ENCODE data around the gene TSSK6.

Gene TSSK6

GRCh38 chr19:19535311-19536191 lies 20.2 kb upstream of the TSSK6 start:
- Histone ChIP-seq H3K27me3 (replicated peaks in 2 of 5; ENCODE audit: control insufficient read depth in 4 of 5, insufficient read depth in 5 of 5, low read length in 4 of 5) (peaks cover 0 to 37% (median 16%) of the 10 kb centered on the region in 5 experiments), H3K36me3 (ENCODE audit: control insufficient read depth in 4 of 4, insufficient read depth in 4 of 4, low read length in 3 of 4) (no peaks in the 10 kb centered on the region), H3K4me3 (ENCODE audit: control insufficient read depth in 1 of 7, extremely low read depth in 1 of 7, insufficient read depth in 4 of 7, low read depth in 2 of 7, low read length in 6 of 7) (no peak overlapping the region), H3K27ac (ENCODE audit: insufficient read depth in 1 of 2, low read depth in 1 of 2, low read length in 2 of 2, poor library complexity in 1 of 2, severe bottlenecking in 2 of 2) (no peak overlapping the region), H3K4me1 (ENCODE audit: control extremely low read depth in 1 of 4, control insufficient read depth in 4 of 4, insufficient read depth in 4 of 4, low read length in 3 of 4) (peaks cover 0 to 27% (median 20%) of the 10 kb centered on the region in 4 experiments), H3K9me3 (ENCODE audit: control extremely low read depth in 1 of 5, control insufficient read depth in 4 of 5, insufficient read depth in 2 of 5, low read depth in 1 of 5, low read length in 4 of 5) (no peaks in the 10 kb centered on the region)
- DNase-seq, result no peak
- WGBS (ENCODE audit: insufficient coverage), result 96% methylated on average over 27 of the region's 34 CpGs
- ChIA-PET CTCF (interaction anchor here (0.6 to 2.7 kb wide), 3 partner anchors 18 to 108 kb away, joined by 3 to 13 read pairs (median 4); partner anchors contain the start of gene GMIP), POLR2A (no interaction called here)

- Histone ChIP-seq H3K4me3 (ENCODE audit: control insufficient read depth in 1 of 7, extremely low read depth in 1 of 7, insufficient read depth in 4 of 7, low read depth in 2 of 7, low read length in 6 of 7) (no peak overlapping the region), H3K27ac (ENCODE audit: insufficient read depth in 1 of 2, low read depth in 1 of 2, low read length in 2 of 2, poor library complexity in 1 of 2, severe bottlenecking in 2 of 2) (no peak overlapping the region), H3K9me3 (ENCODE audit: control extremely low read depth in 1 of 5, control insufficient read depth in 4 of 5, insufficient read depth in 2 of 5, low read depth in 1 of 5, low read length in 4 of 5) (no peaks in the 10 kb centered on the region), H3K4me1 (ENCODE audit: control extremely low read depth in 1 of 4, control insufficient read depth in 4 of 4, insufficient read depth in 4 of 4, low read length in 3 of 4) (peaks cover 0 to 20% (median 13%) of the 10 kb centered on the region in 4 experiments), H3K36me3 (ENCODE audit: control insufficient read depth in 4 of 4, insufficient read depth in 4 of 4, low read length in 3 of 4) (peaks cover 0 to 4% (median 1%) of the 10 kb centered on the region in 4 experiments), H3K27me3 (replicated peaks in 2 of 5; ENCODE audit: control insufficient read depth in 4 of 5, insufficient read depth in 5 of 5, low read length in 4 of 5) (peaks cover 0 to 30% (median 16%) of the 10 kb centered on the region in 5 experiments)
- ChIA-PET POLR2A (no interaction called here), CTCF (interaction anchor here (0.6 to 2.7 kb wide), 3 partner anchors 19 to 109 kb away, joined by 3 to 13 read pairs (median 4); partner anchors contain the start of gene GMIP)
- DNase-seq, result no peak
- WGBS (ENCODE audit: insufficient coverage), result 94% methylated on average over 26 of the region's 27 CpGs
Measured at GRCh38 chr19:19534556-19535265, 19.4 kb upstream of the TSSK6 start.

- peaks cover 0 to 12% (median 6%) of the 10 kb centered on the region in 4 experiments for H3K36me3 ChIP-seq (ENCODE audit: control insufficient read depth in 4 of 4, insufficient read depth in 4 of 4, low read length in 3 of 4)
- peaks cover 0 to 19% (median 11%) of the 10 kb centered on the region in 4 experiments for H3K4me1 ChIP-seq (ENCODE audit: control extremely low read depth in 1 of 4, control insufficient read depth in 4 of 4, insufficient read depth in 4 of 4, low read length in 3 of 4)
- DNase-seq, result no peak
- POLR2A ChIA-PET, result no interaction called here
- H3K27ac ChIP-seq (ENCODE audit: insufficient read depth in 1 of 2, low read depth in 1 of 2, low read length in 2 of 2, poor library complexity in 1 of 2, severe bottlenecking in 2 of 2), result no peak overlapping the region
- H3K27me3 ChIP-seq (replicated peaks in 2 of 5; ENCODE audit: control insufficient read depth in 4 of 5, insufficient read depth in 5 of 5, low read length in 4 of 5), result peaks cover 0 to 21% (median 11%) of the 10 kb centered on the region in 5 experiments
- no peak overlapping the region for H3K4me3 ChIP-seq (ENCODE audit: control insufficient read depth in 1 of 7, extremely low read depth in 1 of 7, insufficient read depth in 4 of 7, low read depth in 2 of 7, low read length in 6 of 7)
- CTCF ChIA-PET, result interaction anchor here (3.1 to 3.2 kb wide), 2 partner anchors 12 to 20 kb away, joined by 11 to 29 read pairs; no protein-coding TSS in a partner anchor
- no peaks in the 10 kb centered on the region for H3K9me3 ChIP-seq (ENCODE audit: control extremely low read depth in 1 of 5, control insufficient read depth in 4 of 5, insufficient read depth in 2 of 5, low read depth in 1 of 5, low read length in 4 of 5)
- WGBS (ENCODE audit: insufficient coverage), result 98% methylated on average over 6 of the region's 6 CpGs
Measured at GRCh38 chr19:19533841-19534240, 18.5 kb upstream of the TSSK6 start.

- Histone ChIP-seq H3K27me3 (replicated peaks in 2 of 5; ENCODE audit: control insufficient read depth in 4 of 5, insufficient read depth in 5 of 5, low read length in 4 of 5) (peaks cover 0 to 13% (median 6%) of the 10 kb centered on the region in 5 experiments), H3K36me3 (ENCODE audit: control insufficient read depth in 4 of 4, insufficient read depth in 4 of 4, low read length in 3 of 4) (peaks cover 0 to 19% (median 10%) of the 10 kb centered on the region in 4 experiments), H3K4me3 (ENCODE audit: control insufficient read depth in 1 of 7, extremely low read depth in 1 of 7, insufficient read depth in 4 of 7, low read depth in 2 of 7, low read length in 6 of 7) (no peak overlapping the region), H3K4me1 (ENCODE audit: control extremely low read depth in 1 of 4, control insufficient read depth in 4 of 4, insufficient read depth in 4 of 4, low read length in 3 of 4) (peaks cover 0 to 11% (median 3%) of the 10 kb centered on the region in 4 experiments), H3K27ac (ENCODE audit: insufficient read depth in 1 of 2, low read depth in 1 of 2, low read length in 2 of 2, poor library complexity in 1 of 2, severe bottlenecking in 2 of 2) (no peak overlapping the region), H3K9me3 (ENCODE audit: control extremely low read depth in 1 of 5, control insufficient read depth in 4 of 5, insufficient read depth in 2 of 5, low read depth in 1 of 5, low read length in 4 of 5) (no peaks in the 10 kb centered on the region)
- ChIA-PET POLR2A (interaction anchor here (1.5 kb wide), 1 partner anchor 111 kb away, joined by 6 read pairs; the partner anchor contains the start of gene GMIP), CTCF (interaction anchor here (0.7 to 3.4 kb wide), 20 partner anchors 8 to 430 kb away, joined by 3 to 29 read pairs (median 5); partner anchors contain the start of gene GMIP)
- 84% methylated on average over 9 of the region's 14 CpGs for WGBS (ENCODE audit: insufficient coverage)
- no peak for DNase-seq
Measured at GRCh38 chr19:19532806-19533701, 17.7 kb upstream of the TSSK6 start.

- peak; percentile 57 to 76 (median 71) for DNase-seq
- Histone ChIP-seq H3K4me1 (ENCODE audit: control extremely low read depth in 1 of 4, control insufficient read depth in 4 of 4, insufficient read depth in 4 of 4, low read length in 3 of 4) (peaks cover 0 to 6% (median 2%) of the 10 kb centered on the region in 4 experiments), H3K27ac (ENCODE audit: insufficient read depth in 1 of 2, low read depth in 1 of 2, low read length in 2 of 2, poor library complexity in 1 of 2, severe bottlenecking in 2 of 2) (no peak overlapping the region), H3K4me3 (ENCODE audit: control insufficient read depth in 1 of 7, extremely low read depth in 1 of 7, insufficient read depth in 4 of 7, low read depth in 2 of 7, low read length in 6 of 7) (no peak overlapping the region), H3K36me3 (ENCODE audit: control insufficient read depth in 4 of 4, insufficient read depth in 4 of 4, low read length in 3 of 4) (peaks cover 0 to 28% (median 15%) of the 10 kb centered on the region in 4 experiments), H3K27me3 (replicated peaks in 2 of 5; ENCODE audit: control insufficient read depth in 4 of 5, insufficient read depth in 5 of 5, low read length in 4 of 5) (peaks cover 0 to 4% (median under 1%) of the 10 kb centered on the region in 5 experiments), H3K9me3 (ENCODE audit: control extremely low read depth in 1 of 5, control insufficient read depth in 4 of 5, insufficient read depth in 2 of 5, low read depth in 1 of 5, low read length in 4 of 5) (no peaks in the 10 kb centered on the region)
- 38% methylated on average over 43 of the region's 48 CpGs for WGBS (ENCODE audit: insufficient coverage)
- ChIA-PET CTCF (interaction anchor here (0.7 to 3.4 kb wide), 24 partner anchors 9 to 431 kb away, joined by 3 to 29 read pairs (median 5); partner anchors contain the start of gene GMIP), POLR2A (interaction anchor here (1.5 kb wide), 1 partner anchor 112 kb away, joined by 6 read pairs; the partner anchor contains the start of gene GMIP)
Measured at GRCh38 chr19:19531951-19532805, 16.8 kb upstream of the TSSK6 start.

Measured in common myeloid progenitor, CD34-positive (primary cell).